AG09309 (cell line): ENCODE measurements around the gene OR56A4.

Experiments used
- DNase-seq: peaks from one replicate; pipeline ENCODE4 v3.0.0-alpha.2; 2010; ENCODE audit warnings: low read depth
- H3K4me3 ChIP-seq: 2 replicates; pipeline ENCODE4 v1.5.1; 2011; ENCODE audit warnings: mild to moderate bottlenecking, low read depth, low read length, moderate library complexity; ENCODE audit not compliant: control insufficient read depth
- TF ChIP-seq, protein P1 (sequence below): IDR thresholded peaks from 2 replicates; pipeline ENCODE4 v1.5.1; 2011; ENCODE audit warnings: mild to moderate bottlenecking, low read depth, low read length, inconsistent platforms; ENCODE audit not compliant: insufficient read depth, control insufficient read depth; ENCODE audit errors: missing control alignments

The OR56A4 gene, protein sequence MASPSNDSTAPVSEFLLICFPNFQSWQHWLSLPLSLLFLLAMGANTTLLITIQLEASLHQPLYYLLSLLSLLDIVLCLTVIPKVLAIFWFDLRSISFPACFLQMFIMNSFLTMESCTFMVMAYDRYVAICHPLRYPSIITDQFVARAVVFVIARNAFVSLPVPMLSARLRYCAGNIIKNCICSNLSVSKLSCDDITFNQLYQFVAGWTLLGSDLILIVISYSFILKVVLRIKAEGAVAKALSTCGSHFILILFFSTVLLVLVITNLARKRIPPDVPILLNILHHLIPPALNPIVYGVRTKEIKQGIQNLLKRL

DNA sequence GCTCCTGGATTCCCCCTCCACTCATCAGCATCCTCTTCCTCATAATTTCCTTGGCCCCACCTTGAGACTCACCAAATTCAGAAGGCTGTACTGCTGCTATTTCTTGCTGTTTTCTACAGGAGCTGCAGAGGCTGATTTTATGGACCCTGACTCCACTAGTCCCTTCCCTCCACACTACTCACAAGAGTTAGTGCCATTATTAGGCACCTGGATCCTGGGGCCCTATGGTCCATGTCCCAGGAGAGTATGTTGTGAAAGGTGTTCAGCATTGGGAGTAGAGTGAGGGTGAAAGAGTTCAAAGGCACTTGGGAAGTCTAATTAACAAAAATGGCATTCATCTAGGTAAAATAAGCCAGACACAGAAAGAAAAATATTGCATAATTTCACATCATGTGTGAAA is at the start of gene OR56A4:
TSS of gene OR56A4 (minus strand) at position 101 of the 400 bp plus-strand sequence. CDS start 3,954 bp downstream, outside the sequence.
- TF ChIP-seq, protein P1, sequence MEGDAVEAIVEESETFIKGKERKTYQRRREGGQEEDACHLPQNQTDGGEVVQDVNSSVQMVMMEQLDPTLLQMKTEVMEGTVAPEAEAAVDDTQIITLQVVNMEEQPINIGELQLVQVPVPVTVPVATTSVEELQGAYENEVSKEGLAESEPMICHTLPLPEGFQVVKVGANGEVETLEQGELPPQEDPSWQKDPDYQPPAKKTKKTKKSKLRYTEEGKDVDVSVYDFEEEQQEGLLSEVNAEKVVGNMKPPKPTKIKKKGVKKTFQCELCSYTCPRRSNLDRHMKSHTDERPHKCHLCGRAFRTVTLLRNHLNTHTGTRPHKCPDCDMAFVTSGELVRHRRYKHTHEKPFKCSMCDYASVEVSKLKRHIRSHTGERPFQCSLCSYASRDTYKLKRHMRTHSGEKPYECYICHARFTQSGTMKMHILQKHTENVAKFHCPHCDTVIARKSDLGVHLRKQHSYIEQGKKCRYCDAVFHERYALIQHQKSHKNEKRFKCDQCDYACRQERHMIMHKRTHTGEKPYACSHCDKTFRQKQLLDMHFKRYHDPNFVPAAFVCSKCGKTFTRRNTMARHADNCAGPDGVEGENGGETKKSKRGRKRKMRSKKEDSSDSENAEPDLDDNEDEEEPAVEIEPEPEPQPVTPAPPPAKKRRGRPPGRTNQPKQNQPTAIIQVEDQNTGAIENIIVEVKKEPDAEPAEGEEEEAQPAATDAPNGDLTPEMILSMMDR = no peak
- DNase-seq = no peak
- H3K4me3 ChIP-seq = no peak within 1 kb of the TSS

DNA sequence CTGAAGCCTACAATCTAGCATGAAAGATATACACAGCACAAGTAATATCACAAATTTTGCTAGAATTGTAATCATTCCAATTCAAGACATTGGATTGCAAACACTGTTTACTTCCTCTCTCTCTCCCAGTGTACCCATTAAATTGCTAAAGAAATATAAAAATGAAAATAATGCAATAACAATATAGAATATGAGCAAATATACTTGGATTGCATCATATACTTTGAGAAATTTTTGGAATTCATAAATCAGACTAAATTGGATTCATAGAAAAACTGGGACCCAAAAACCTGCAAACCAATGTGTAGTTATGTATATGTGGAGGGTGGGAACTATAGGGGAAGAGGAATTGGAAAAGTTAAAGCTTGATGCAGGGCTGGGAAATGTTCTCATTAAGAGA is 48.8 kb upstream of the OR56A4 start:
- no peak overlapping the region for H3K4me3 ChIP-seq
- DNase-seq = no peak
- TF ChIP-seq, protein P1 = no peak

DNA sequence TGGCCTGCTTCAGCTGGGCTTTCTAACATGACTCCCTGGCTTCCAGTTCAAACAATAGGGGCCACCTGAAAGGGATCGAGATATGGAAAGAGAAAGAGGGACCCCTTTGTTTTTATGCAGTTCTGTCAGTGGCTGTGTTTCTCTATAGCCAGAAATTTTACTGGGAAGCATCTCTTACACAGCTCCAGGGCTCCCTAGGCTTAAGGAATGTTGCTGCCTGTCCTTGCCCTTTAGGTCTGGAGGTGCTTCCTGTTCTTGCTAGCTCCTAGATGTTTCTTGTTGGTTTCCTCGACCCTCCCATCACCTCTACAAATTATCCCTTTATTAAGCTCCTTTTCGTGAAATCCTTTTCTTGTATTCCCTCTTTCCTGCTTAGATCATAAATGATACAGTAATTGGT is 45.6 kb upstream of the OR56A4 start:
- TF ChIP-seq, protein P1 = no peak
- no peak overlapping the region for H3K4me3 ChIP-seq

DNA sequence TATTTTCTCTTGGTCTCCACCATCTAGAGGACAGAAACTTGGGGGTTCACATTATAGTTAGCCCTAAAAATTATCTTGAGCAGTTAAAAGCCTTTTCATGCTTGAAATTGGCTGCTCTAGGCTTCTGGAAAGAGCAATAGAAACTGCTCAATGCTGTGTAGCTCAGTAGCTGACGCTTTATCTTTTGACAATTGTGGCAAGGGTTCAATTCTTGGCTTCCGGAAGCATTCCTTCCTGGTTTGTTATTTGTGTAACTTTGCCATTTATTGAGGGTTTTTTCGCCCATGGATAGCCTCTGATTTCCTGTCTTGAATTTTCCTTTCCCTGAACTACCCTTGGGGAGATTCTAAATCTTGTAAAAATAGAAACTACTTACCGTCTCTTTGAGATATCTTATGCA is 34.1 kb upstream of the OR56A4 start:
- TF ChIP-seq, protein P1 = no peak
- no peak for DNase-seq

More for the DNA sequence above, 45.6 kb upstream of the OR56A4 start:
- DNase-seq = no peak

DNA sequence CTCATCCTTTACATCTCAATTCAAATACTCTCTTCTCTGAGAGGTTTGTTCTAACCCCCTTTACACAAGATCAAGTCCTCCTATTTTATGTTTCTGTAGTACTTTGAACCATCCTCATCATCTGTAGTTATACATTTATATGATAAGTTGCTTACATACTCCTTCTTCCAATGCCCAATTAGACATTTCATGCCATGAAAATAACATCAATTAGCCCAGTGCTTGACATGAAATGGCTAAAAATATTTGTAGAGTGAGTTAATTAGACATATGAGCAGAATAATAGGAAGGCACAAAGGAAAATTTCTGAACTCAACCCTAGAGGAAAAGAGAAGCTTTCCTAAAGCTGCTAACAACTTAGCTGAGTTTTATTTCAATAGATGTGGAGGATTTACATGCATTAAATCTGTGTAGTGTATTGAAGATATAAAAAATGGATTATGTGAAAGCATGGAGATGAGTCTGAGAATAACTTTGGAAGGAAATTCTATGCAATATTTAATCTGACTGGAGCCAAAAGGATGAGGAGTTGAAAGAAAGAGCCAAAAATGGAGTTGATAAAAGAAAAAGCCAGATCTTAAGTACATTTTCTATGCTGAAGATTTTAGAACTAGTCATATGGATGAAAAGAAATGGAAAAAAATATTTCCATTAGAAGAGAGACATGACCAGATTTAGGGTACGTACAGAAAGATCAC is 24.1 kb upstream of the OR56A4 start, which contains the start of gene OR56A1:
TSS of gene OR56A1 (minus strand) at position 51 of the 698 bp plus-strand sequence. CDS start 3,066 bp downstream, outside the sequence.
- DNase-seq = no peak
- TF ChIP-seq, protein P1 = no peak

More for the DNA sequence above, 34.1 kb upstream of the OR56A4 start:
- H3K4me3 ChIP-seq = no peak overlapping the region

DNA sequence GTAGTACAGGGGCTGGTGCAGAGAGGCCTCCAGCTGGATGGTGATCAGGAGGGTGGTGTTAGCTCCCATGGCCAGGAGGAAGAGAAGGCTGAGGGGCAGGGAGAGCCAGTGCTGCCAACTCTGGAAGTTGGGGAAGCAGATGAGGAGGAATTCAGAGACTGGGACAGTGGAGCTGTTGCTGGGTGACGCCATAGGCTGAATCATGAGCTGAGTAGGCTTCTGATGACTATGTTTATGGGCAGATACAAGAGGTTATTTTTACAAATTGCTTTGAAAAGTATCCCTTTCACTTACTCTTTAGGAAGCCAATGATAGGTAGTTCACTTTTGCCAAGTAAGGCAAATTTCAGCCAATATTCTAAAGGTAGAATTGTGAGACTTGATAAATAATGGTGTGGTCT is 20.8 kb upstream of the OR56A4 start:
- H3K4me3 ChIP-seq = no peak overlapping the region
- no peak for DNase-seq
- TF ChIP-seq, protein P1 = no peak

More for the DNA sequence above, 24.1 kb upstream of the OR56A4 start, which contains the start of gene OR56A1:
- no peak within 1 kb of the TSS for H3K4me3 ChIP-seq
